Mesendoderm (in vitro differentiated cells): Measurements from ENCODE around the gene VPS54.
"Not testable (repeated sequence)": the region's sequence is repeated elsewhere in the genome, so short reads cannot be mapped to it uniquely, and the experiment has no call there.

ENCODE experiments used
- DNase-seq: peaks from one replicate; pipeline ENCODE4 v3.0.0; 2013
- H2AK5ac ChIP-seq: 2 replicates; pipeline ENCODE4 v1.6.1; 2013; ENCODE audit warnings: low read length, inconsistent platforms
- H2BK120ac ChIP-seq: 2 replicates; pipeline ENCODE4 v1.6.1; 2013; ENCODE audit warnings: low read depth, mild to moderate bottlenecking, low read length, moderate library complexity, mixed read lengths
- H2BK15ac ChIP-seq: replicated peaks from 2 replicates; pipeline ENCODE4 v1.6.1; 2013; ENCODE audit warnings: low read depth, mild to moderate bottlenecking, moderate library complexity
- H2BK5ac ChIP-seq: 2 replicates; pipeline ENCODE4 v1.6.1; 2013; ENCODE audit warnings: low read length, inconsistent platforms
- H3K18ac ChIP-seq: 2 replicates; pipeline ENCODE4 v1.6.1; 2013; ENCODE audit warnings: mild to moderate bottlenecking, low read length, mixed read lengths
- H3K23ac ChIP-seq: one replicate; pipeline ENCODE4 v1.6.1; 2013; ENCODE audit warnings: low read length
- H3K27ac ChIP-seq: 2 replicates; pipeline ENCODE4 v1.5.1; 2013; ENCODE audit warnings: low read depth, mild to moderate bottlenecking, inconsistent platforms, low read length, moderate library complexity
- H3K27me3 ChIP-seq: 2 replicates; pipeline ENCODE4 v1.6.1; 2013; ENCODE audit warnings: low read length, control low read depth, mild to moderate bottlenecking, inconsistent platforms; ENCODE audit not compliant: insufficient read depth, poor library complexity
- H3K36me3 ChIP-seq: 2 replicates; pipeline ENCODE4 v1.6.1; 2013; ENCODE audit warnings: low read length, inconsistent platforms; ENCODE audit not compliant: control insufficient read depth, insufficient read depth
- H3K4ac ChIP-seq: one replicate; pipeline ENCODE4 v1.6.1; 2013; ENCODE audit warnings: low read depth, mild to moderate bottlenecking, low read length, moderate library complexity
- H3K4me1 ChIP-seq: 2 replicates; pipeline ENCODE4 v1.6.1; 2013; ENCODE audit warnings: low read depth, low read length, inconsistent platforms; ENCODE audit not compliant: control insufficient read depth
- H3K4me2 ChIP-seq: 2 replicates; pipeline ENCODE4 v1.6.1; 2013; ENCODE audit warnings: low read length
- H3K4me3 ChIP-seq: 2 replicates; pipeline ENCODE4 v1.5.1; 2013; ENCODE audit warnings: mild to moderate bottlenecking, low read length
- H3K56ac ChIP-seq: one replicate; pipeline ENCODE4 v1.6.1; 2013; ENCODE audit warnings: low read length
- H3K79me1 ChIP-seq: 2 replicates; pipeline ENCODE4 v1.6.1; 2013; ENCODE audit warnings: low read length, inconsistent platforms
- H3K79me2 ChIP-seq: 2 replicates; pipeline ENCODE4 v1.6.1; 2013; ENCODE audit warnings: mild to moderate bottlenecking, low read length; ENCODE audit not compliant: control insufficient read depth, insufficient read depth
- H3K9ac ChIP-seq: 2 replicates; pipeline ENCODE4 v1.6.1; 2013; ENCODE audit warnings: low read length, inconsistent platforms
- H4K5ac ChIP-seq: one replicate; pipeline ENCODE4 v1.6.1; 2013; ENCODE audit warnings: low read length
- H4K8ac ChIP-seq: one replicate; pipeline ENCODE4 v1.6.1; 2013; ENCODE audit warnings: low read depth, mild to moderate bottlenecking, control low read depth, low read length, moderate library complexity
- WGBS: extraction: QIAGEN DNeasy Blood & Tissue Kit; methylation state at CpG from one replicate; pipeline ENCODE4 v1.1.7; 2013; ENCODE audit warnings: low lambda C conversion rate, missing lambda C conversion rate; ENCODE audit not compliant: insufficient coverage; ENCODE audit errors: extremely low coverage; 5-methylcytosine and 5-hydroxymethylcytosine counted together

Gene VPS54

GRCh38 chr2:63847571-63847970 is 171.7 kb downstream of the VPS54 start:
- H3K79me1 ChIP-seq, H2BK15ac ChIP-seq, H2BK120ac ChIP-seq, H3K4me1 ChIP-seq, H2BK5ac ChIP-seq, H4K5ac ChIP-seq, H4K8ac ChIP-seq, H3K18ac ChIP-seq, H3K4me2 ChIP-seq, H3K4me3 ChIP-seq, H3K4ac ChIP-seq, H3K27me3 ChIP-seq, H3K36me3 ChIP-seq, H3K9ac ChIP-seq, H3K23ac ChIP-seq, H2AK5ac ChIP-seq, H3K56ac ChIP-seq, H3K27ac ChIP-seq: not testable (repeated sequence)
- no CpG with 5 or more reads among the region's 4 CpGs for WGBS
- peak; percentile 65 for DNase-seq
- peaks cover 75% of the 10 kb centered on the region for H3K79me2 ChIP-seq

DNA sequence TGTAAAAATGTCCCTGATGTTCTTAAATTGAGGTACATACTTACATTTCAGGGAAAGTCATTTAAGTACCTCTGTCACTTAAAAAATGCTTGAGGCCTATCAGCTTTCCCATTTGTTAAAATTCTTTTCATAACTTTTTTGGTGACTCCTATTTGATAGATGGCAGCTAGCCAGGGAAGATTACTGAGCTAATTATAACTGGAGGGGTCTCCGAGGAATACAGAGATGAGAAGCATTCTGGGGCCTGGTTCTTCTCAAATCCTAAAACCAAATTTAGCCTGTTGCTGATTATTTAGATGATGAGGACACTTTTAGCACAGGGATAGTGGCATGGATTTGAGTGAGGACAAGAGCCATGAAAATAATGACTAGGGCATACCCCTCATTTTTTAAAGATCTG is 172.7 kb downstream of the VPS54 start:
- H2BK120ac ChIP-seq, result no peak overlapping the region
- no CpG with 5 or more reads among the region's 1 CpG for WGBS
- no peak overlapping the region for H3K23ac ChIP-seq
- H3K4ac ChIP-seq, result no peak overlapping the region
- DNase-seq, result no peak
- H3K27ac ChIP-seq, result no peak overlapping the region
- H4K8ac ChIP-seq, result no peak overlapping the region
- H4K5ac ChIP-seq, result no peak overlapping the region
- no peak overlapping the region for H2BK15ac ChIP-seq
- no peaks in the 10 kb centered on the region for H3K27me3 ChIP-seq
- H3K18ac ChIP-seq, result no peak overlapping the region
- peak overlapping the region; percentile 16 for H3K9ac ChIP-seq
- no peaks in the 10 kb centered on the region for H3K36me3 ChIP-seq
- H3K79me1 ChIP-seq, result no peaks in the 10 kb centered on the region
- H3K4me2 ChIP-seq, result no peak overlapping the region
- H3K4me3 ChIP-seq, result no peak overlapping the region
- no peak overlapping the region for H2AK5ac ChIP-seq
- H3K79me2 ChIP-seq, result peaks cover 71% of the 10 kb centered on the region
- no peak overlapping the region for H3K56ac ChIP-seq
- H2BK5ac ChIP-seq, result no peak overlapping the region
- peaks cover 2% of the 10 kb centered on the region for H3K4me1 ChIP-seq

DNA sequence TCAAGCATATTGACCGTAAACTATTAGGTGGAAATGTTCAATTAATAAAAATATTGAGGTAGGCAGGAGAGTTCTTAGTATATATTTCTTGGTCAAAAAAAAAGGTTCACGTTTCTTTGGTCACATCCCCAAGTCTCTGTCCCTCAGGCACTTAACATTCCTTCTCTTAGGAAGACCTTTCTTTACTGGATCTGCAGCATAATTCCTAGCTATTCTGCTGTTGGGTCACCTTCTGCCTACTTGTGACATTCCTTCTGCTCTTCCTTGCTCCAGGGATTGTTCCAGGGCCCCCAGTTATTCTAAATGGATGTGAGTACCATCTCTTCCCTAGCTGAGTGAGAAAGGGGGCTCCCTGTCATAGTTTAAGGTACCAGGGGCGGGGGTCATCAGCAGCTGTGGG is 173.4 kb downstream of the VPS54 start:
- Histone ChIP-seq H3K36me3 (no peaks in the 10 kb centered on the region), H2BK120ac (no peak overlapping the region), H3K23ac (no peak overlapping the region), H3K4me2 (no peak overlapping the region), H2BK5ac (no peak overlapping the region), H3K56ac (no peak overlapping the region), H3K79me1 (no peaks in the 10 kb centered on the region), H3K4ac (no peak overlapping the region), H3K79me2 (peaks cover 66% of the 10 kb centered on the region), H3K27ac (no peak overlapping the region), H2BK15ac (no peak overlapping the region), H4K8ac (no peak overlapping the region), H3K9ac (peak overlapping the region; percentile 15), H3K18ac (no peak overlapping the region), H4K5ac (no peak overlapping the region), H3K4me3 (no peak overlapping the region), H3K27me3 (no peaks in the 10 kb centered on the region), H3K4me1 (peaks cover 2% of the 10 kb centered on the region), H2AK5ac (no peak overlapping the region)
- DNase-seq, result peak; percentile 90
- WGBS, result no CpG with 5 or more reads among the region's 3 CpGs

DNA sequence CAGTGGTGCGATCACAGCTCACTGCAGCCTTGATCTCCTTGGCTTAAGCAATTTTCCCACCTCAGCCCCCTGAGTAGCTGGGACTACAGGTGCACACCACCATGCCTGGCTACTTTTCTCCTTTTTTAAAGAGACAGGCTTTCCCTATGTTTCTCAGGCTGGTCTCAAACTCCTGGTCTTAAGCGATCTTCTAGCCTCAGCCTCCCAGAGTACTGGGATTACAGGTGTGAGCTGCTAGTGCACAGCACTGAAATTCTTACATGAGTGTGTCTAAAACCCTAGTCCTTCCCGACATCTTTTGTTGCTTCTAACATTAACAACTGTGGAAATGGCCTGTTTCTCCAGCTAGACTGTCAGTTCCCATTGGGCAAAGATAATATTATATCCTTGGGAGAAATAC is 174.6 kb downstream of the VPS54 start:
- Histone ChIP-seq H3K36me3 (no peaks in the 10 kb centered on the region), H3K27ac (no peak overlapping the region), H3K4me2 (peak overlapping the region; percentile 26), H3K18ac (no peak overlapping the region), H4K8ac (no peak overlapping the region), H3K4ac (no peak overlapping the region), H2AK5ac (no peak overlapping the region), H3K9ac (peak overlapping the region; percentile 47), H3K56ac (peak overlapping the region; percentile 65), H3K79me2 (peaks cover 61% of the 10 kb centered on the region), H3K4me3 (no peak overlapping the region), H2BK5ac (no peak overlapping the region), H2BK15ac (no peak overlapping the region), H3K23ac (no peak overlapping the region), H2BK120ac (no peak overlapping the region), H3K79me1 (no peaks in the 10 kb centered on the region), H3K4me1 (peaks cover 2% of the 10 kb centered on the region), H3K27me3 (no peaks in the 10 kb centered on the region), H4K5ac (no peak overlapping the region)
- no CpG with 5 or more reads among the region's 3 CpGs for WGBS
- no peak for DNase-seq

DNA sequence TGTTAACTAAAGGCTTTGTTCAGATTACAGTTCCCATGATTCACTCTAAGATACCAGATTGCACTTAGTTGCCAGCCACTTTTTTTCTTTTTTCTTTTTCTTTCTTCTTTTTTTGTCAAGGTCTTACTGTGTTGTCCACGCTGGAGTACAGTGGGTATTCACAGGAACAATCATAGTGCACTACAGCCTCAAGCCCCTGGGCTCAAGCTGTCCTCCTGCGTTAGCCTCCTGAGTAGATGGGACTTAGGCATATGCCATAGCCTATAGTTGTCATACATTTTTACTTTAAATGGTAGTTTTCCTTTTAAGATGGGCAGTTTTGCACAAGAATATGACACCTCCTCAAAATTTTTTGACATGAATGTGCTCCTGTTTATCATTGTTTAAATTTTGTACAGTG is 175.4 kb downstream of the VPS54 start:
- H3K18ac ChIP-seq, result no peak overlapping the region
- H2BK15ac ChIP-seq, result no peak overlapping the region
- H3K79me1 ChIP-seq, result no peaks in the 10 kb centered on the region
- H2BK5ac ChIP-seq, result no peak overlapping the region
- WGBS, result no CpG with 5 or more reads among the region's 2 CpGs
- no peak overlapping the region for H2BK120ac ChIP-seq
- DNase-seq, result no peak
- H3K4me3 ChIP-seq, result no peak overlapping the region
- peaks cover 58% of the 10 kb centered on the region for H3K79me2 ChIP-seq
- no peak overlapping the region for H4K8ac ChIP-seq
- H3K27me3 ChIP-seq, result no peaks in the 10 kb centered on the region
- no peak overlapping the region for H3K27ac ChIP-seq
- no peak overlapping the region for H3K4ac ChIP-seq
- no peak overlapping the region for H2AK5ac ChIP-seq
- peaks cover 2% of the 10 kb centered on the region for H3K4me1 ChIP-seq
- H3K56ac ChIP-seq, result peak overlapping the region; percentile 53
- no peak overlapping the region for H3K23ac ChIP-seq
- no peak overlapping the region for H4K5ac ChIP-seq
- H3K9ac ChIP-seq, result peak overlapping the region; percentile 62
- peak overlapping the region; percentile 30 for H3K4me2 ChIP-seq
- H3K36me3 ChIP-seq, result no peaks in the 10 kb centered on the region

GRCh38 chr2:63843093-63843492 is 176.1 kb downstream of the VPS54 start:
- Histone ChIP-seq H2BK5ac (no peak overlapping the region), H3K4ac (no peak overlapping the region), H3K79me1 (no peaks in the 10 kb centered on the region), H2BK15ac (no peak overlapping the region), H3K27ac (no peak overlapping the region), H4K5ac (no peak overlapping the region), H3K18ac (no peak overlapping the region), H3K56ac (peak overlapping the region; percentile 92), H3K79me2 (peaks cover 52% of the 10 kb centered on the region), H2AK5ac (no peak overlapping the region), H3K9ac (peak overlapping the region; percentile 94), H4K8ac (no peak overlapping the region), H3K4me2 (peak overlapping the region; percentile 64), H3K27me3 (no peaks in the 10 kb centered on the region), H2BK120ac (no peak overlapping the region), H3K36me3 (no peaks in the 10 kb centered on the region), H3K23ac (no peak overlapping the region), H3K4me1 (peaks cover 2% of the 10 kb centered on the region), H3K4me3 (peak overlapping the region; percentile 93)
- no CpG with 5 or more reads among the region's 8 CpGs for WGBS
- DNase-seq, result no peak
